HFF-Myc (cell line): ENCODE results near the gene ACLY.
A peak's percentile ranks its signal among the peaks of the same experiment; 100 is the strongest.

Experiments used
- DNase-seq: peaks from one replicate; pipeline ENCODE4 v3.0.0-alpha.2; 2011; ENCODE audit warnings: low read depth; ENCODE audit errors: extremely low read depth
- H3K4me3 ChIP-seq: replicated peaks from 2 replicates; pipeline ENCODE4 v1.5.1; 2011; ENCODE audit warnings: low read depth, mild to moderate bottlenecking, control low read depth, low read length
- TF ChIP-seq, protein P1 (sequence below): IDR thresholded peaks from 2 replicates; pipeline ENCODE4 v1.5.1; 2012; ENCODE audit warnings: mild to moderate bottlenecking, low read depth, low read length, control low read depth; ENCODE audit errors: missing control alignments

The ACLY gene

GRCh38 chr17:41909088-41909487 lies 9.7 kb downstream of the ACLY start:
- no peak overlapping the region for H3K4me3 ChIP-seq
- TF ChIP-seq, protein P1, sequence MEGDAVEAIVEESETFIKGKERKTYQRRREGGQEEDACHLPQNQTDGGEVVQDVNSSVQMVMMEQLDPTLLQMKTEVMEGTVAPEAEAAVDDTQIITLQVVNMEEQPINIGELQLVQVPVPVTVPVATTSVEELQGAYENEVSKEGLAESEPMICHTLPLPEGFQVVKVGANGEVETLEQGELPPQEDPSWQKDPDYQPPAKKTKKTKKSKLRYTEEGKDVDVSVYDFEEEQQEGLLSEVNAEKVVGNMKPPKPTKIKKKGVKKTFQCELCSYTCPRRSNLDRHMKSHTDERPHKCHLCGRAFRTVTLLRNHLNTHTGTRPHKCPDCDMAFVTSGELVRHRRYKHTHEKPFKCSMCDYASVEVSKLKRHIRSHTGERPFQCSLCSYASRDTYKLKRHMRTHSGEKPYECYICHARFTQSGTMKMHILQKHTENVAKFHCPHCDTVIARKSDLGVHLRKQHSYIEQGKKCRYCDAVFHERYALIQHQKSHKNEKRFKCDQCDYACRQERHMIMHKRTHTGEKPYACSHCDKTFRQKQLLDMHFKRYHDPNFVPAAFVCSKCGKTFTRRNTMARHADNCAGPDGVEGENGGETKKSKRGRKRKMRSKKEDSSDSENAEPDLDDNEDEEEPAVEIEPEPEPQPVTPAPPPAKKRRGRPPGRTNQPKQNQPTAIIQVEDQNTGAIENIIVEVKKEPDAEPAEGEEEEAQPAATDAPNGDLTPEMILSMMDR, result no peak
- DNase-seq, result no peak

- DNase-seq, result no peak
- no peak overlapping the region for H3K4me3 ChIP-seq
- TF ChIP-seq, protein P1, result no peak
Measured at GRCh38 chr17:41907633-41908539, 10.9 kb downstream of the ACLY start.

- H3K4me3 ChIP-seq, result no peak overlapping the region
- TF ChIP-seq, protein P1, result no peak
- DNase-seq, result peak; percentile 59
Measured at GRCh38 chr17:41907185-41907556, 11.6 kb downstream of the ACLY start.

DNA sequence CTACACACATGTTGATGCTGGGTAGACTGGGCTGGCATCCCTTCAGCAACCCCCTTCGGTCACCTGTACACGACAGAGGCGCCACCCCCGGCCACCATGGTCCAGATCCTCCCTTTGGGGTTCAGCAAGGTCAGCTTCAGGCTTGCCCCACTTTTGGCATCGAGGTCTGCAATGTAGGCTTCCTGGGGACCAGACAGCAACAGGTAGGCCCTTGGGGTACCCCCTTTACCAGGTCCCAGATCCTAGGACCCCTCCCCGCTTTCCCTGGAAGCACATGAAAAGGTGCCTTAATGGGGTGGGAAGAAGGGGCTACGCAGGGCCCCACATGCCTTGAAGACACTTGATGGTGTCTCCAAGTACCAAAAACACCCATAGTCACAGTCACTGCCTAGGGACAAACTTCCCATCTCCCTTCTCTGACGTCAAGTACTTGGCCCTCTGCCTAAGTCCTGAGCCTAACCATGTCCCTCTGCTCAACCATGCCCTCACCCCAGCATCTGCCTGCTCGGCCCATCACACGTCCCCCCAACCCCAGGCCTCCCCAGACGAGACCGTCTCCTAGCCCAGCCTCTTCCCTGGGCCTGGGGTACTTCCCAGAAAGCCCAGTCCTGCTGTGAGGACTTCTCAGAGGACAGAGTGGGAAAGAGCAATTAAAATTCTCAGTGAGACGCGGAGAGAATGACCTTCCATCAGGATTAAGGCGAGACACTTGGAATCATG lies 12.1 kb downstream of the ACLY start:
- TF ChIP-seq, protein P1, result no peak

GRCh38 chr17:41905172-41905571 lies 13.6 kb downstream of the ACLY start:
- TF ChIP-seq, protein P1, result no peak
- no peak overlapping the region for H3K4me3 ChIP-seq

More for the DNA sequence above, 12.1 kb downstream of the ACLY start:
- no peak overlapping the region for H3K4me3 ChIP-seq
- DNase-seq, result no peak

GRCh38 chr17:41904242-41904841 lies 14.4 kb downstream of the ACLY start:
- H3K4me3 ChIP-seq, result no peak overlapping the region
- TF ChIP-seq, protein P1, result no peak
- DNase-seq, result no peak

More at GRCh38 chr17:41905172-41905571, 13.6 kb downstream of the ACLY start:
- no peak for DNase-seq
